HG03095 (cell line): ENCODE data around the gene MRPL54.
A peak's percentile ranks its signal among the peaks of the same experiment; 100 is the strongest.
"Not testable (repeated sequence)": the region's sequence is repeated elsewhere in the genome, so short reads cannot be mapped to it uniquely, and the experiment has no call there.

ENCODE experiments used
- ATAC-seq: cut with Tn5 transposase; IDR thresholded peaks from one replicate; pipeline ENCODE4 v1.9.1; 2021; ENCODE audit warnings: moderate library complexity; ENCODE audit not compliant: unreplicated experiment

The MRPL54 gene

DNA sequence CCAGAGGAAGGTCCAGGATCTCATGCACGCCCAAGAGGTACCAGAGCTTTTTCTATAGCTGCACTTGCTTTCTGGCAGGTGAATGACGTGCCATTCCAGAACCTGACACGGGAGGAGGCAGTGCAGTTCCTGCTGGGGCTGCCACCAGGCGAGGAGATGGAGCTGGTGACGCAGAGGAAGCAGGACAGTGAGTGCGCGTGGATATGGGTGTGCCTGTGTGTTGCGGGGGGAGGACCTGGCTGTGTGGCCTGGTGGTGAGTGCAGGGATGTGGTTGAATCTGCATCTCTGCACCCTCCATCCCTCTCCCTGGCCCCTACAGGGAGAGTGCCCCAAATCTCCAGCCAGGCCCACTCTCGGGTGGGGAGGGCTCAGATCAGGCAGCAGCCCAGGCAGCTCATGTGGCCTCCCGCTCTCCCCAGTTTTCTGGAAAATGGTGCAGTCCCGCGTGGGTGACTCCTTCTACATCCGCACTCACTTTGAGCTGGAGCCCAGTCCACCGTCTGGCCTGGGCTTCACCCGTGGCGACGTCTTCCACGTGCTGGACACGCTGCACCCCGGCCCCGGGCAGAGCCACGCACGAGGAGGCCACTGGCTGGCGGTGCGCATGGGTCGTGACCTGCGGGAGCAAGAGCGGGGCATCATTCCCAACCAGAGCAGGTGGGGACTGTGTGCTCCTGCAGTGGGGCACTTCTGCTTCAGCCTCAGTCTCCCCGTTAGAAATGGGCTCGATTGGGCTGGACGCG, 23.8 kb upstream of the MRPL54 start:
- no peak for ATAC-seq

- ATAC-seq, result no peak
Observed at GRCh38 chr19:3740431-3740830, 22.1 kb upstream of the MRPL54 start.

- ATAC-seq, result no peak
Observed at GRCh38 chr19:3743486-3743885, 19.0 kb upstream of the MRPL54 start.

DNA sequence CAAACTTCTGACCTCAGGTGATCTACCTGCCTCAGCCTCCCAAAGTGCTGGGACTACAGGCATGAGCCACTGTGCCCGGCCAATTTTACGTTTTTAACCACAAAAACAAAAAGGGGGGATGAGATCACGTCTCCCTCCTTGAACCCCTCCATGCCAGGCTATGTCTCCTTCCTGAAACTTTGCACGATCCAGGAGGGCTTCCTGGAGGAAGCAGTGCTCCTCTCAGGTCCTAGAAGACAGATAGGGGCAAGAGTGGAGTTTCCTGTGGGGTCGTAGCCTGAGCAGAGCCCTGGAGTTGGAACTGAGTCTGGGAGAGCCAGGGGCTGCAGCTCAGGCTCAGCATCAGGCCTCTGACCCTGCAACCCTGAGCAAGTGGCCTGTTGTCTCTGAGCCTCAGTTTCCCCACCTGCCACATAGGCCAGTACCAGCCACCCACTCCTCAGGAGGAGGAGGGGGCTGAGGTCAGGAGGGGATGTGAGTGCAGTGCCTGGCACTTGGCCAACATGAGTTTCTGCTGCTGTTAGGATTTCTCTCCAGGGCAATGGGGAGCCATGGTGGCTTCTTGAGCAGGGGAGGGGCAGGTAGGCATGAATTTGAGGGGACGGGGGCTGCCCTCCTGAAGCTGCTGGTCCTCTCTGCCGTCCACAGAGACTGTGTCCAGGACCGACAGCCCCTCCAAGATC, 17.0 kb upstream of the MRPL54 start:
- no peak for ATAC-seq

GRCh38 chr19:3746371-3747056, 16.0 kb upstream of the MRPL54 start:
- ATAC-seq, result no peak

DNA sequence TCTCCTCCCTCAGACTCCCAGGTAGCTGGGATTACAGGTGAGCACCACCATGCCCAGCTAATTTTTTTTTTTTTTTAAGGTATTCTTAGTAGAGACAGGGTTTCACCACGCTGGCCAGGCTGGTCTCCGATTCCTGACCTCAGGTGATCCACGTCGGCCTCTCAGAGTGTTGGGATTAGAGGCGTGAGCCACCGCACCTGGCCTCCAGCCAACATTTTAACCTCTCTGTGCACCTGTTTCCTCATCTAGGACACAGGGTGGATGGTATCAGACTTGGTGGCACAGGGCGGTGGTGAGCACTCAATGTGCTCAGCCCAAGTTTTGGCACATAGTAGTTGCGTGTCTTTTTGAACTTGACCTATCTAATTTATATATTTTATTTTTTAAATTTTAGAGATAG, 13.5 kb upstream of the MRPL54 start:
- no peak for ATAC-seq

- no peak for ATAC-seq
Observed at GRCh38 chr19:3750211-3750610, 12.3 kb upstream of the MRPL54 start.

DNA sequence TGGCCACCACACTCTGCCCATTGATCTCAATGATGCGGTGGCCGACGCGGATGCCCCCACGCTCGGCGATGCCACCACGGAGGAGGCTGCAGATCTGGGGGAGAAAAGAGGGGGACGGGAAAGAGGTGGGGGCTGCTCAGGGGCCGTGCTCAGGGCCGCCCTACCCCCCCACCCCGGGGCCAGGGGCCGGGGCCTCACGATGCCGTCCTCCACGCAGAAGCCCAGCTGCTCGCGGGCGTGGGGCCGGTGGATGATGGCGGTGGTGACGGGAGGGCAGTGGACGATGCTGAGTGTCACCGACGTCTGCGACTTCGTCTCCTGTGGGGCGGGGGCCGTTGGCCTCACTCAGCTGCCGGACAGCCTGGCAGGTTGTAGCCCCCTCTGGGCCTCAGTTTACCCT, 11.2 kb upstream of the MRPL54 start:
- ATAC-seq, result no peak

- no peak for ATAC-seq
Observed at GRCh38 chr19:3752492-3752891, 10.0 kb upstream of the MRPL54 start.

- no peak for ATAC-seq
Observed at GRCh38 chr19:3753631-3754410, 8.7 kb upstream of the MRPL54 start.

DNA sequence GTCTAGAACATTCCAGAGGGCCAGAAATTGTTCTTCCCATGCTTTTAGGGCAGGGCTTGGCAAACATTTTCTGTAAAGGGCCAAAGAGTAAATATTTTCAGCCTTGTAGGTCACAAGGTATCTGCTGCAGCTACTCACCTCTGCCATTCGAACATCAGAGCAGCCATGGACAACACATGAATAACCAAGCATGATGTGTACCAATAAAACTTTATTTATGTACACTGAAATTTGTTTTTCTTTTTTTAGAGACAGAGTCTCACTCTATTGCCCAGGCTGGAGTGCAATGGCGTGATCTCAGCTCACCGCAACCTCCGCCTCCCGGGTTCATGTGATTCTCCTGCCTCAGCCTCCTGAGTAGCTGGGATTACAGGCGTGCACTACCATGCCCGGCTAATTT, 4.8 kb upstream of the MRPL54 start:
- ATAC-seq, result not testable (repeated sequence)

DNA sequence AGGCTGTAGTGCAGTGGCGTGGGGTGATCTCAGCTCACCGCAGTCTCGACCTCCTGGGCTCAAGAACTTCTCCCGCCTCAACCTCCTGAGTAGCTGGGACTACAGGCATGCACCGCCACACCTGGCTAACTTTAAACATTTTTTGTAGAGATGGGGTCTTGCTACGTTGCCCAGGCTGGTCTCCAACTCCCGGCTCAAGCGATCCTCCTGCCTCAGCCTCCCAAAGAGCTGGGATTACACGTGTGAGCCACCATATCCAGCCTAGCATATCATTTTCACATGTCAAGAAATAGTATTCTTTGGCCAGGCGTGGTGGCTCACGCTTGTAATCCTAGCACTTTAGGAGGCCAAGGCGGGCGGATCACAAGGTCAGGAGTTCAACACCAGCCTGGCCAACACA, 4.2 kb upstream of the MRPL54 start:
- not testable (repeated sequence) for ATAC-seq

- ATAC-seq, result no peak
Observed at GRCh38 chr19:3759482-3760254, 2.8 kb upstream of the MRPL54 start.

GRCh38 chr19:3760871-3761361, 1.6 kb upstream of the MRPL54 start:
- ATAC-seq, result no peak

DNA sequence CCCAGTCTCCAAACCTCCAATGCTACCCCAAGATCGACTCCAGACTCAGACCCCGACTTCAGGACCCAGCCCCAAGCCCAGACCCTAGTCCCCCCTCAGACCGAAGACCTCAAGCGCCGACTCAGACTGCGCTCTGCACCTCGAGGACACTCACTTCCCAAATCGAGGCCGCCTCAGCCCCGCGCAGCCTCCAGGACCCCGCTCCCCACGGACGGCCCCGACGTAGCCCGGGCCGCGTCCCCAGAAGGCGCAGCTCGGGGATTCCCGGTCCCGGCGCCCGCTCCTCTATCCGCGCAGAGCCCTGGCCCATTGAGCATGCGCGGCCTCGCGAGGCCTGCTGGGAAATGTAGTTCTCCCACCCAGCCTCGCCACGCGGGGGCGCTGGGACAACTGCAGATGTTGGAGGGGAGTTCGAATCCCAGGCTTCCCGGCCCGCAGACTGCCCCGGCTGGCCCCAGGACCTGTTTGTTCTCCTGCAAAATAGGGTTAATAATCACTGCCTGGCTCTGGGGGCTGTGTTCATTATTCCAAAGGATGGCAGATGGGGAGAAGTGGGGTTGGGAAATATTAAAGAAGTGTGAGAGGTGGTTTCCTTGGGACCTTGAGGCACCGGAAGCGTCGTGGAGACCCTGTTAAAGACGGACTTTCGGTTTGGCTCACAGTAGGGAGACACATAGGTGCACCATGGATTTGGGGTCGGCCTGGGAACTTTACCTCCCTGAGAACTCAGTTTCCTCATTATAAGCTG, 926 bp upstream of the MRPL54 start, which contains the start of gene APBA3:
TSS of gene APBA3 (minus strand) at position 311 of the 748 bp plus-strand sequence. CDS start 1,428 bp downstream, outside the sequence.
- ATAC-seq, result peak; percentile 49

GRCh38 chr19:3762130-3762473, 380 bp upstream of the MRPL54 start:
- no peak for ATAC-seq

DNA sequence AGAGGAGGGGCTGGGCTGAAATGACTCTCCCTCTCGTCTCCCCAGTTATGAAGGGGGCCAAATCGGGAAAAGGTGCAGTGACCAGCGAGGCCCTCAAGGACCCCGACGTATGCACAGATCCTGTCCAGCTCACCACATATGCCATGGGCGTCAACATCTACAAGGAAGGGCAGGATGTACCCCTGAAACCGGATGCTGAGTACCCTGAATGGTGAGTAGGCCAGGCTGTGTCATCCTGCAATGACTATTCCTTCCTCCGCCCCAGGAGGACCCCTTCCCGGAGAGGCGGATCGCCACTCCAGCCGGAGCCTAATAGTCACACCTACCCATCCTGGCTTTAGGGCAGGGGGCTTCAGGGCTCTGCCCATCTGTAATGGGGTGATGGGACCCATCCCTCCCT, 2.6 kb downstream of the MRPL54 start:
- no peak for ATAC-seq

DNA sequence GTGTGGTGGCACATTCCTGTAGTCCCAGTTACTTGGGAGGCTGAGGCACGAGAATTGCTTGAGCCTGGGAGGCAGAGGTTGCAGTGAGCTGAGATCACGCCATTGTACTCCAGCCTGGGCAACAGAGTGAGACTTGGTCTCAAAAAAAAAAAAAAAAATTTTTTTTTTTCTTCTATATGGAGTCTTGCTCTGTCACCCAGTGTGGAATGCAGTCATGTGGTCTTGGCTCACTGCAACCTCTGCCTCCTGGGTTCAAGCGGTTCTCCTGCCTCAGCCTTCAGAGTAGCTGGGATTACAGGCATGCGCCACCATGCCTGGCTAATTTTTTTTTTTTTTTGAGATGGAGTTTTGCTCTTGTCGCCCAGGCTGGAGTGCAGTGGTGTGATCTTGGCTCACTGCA, 3.3 kb downstream of the MRPL54 start:
- ATAC-seq, result not testable (repeated sequence)

DNA sequence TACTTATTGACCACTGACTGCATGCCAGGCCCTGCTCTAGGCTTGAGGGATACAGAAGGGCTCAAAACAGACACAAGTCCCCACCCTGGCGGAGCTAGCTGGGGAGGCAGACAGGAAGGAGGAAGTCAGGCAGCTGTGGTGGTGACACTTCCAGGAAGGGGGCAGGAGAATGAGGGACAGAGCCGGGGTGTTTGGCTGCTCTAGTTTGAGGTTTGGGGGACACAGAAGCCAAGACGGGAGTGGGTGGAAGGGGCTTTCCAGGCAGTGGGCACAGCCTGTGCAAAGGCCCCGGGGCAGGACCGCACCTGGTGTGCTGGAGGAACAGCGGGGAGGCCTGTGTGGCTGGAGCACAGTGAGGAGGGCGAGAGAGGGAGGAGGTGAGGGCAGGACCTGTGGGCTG, 4.0 kb downstream of the MRPL54 start:
- ATAC-seq, result no peak

GRCh38 chr19:3767050-3767449, 4.6 kb downstream of the MRPL54 start:
- ATAC-seq, result no peak
